Epithelial cell of esophagus (primary cell): Measurements from ENCODE around the gene SON.

Source experiments
- DNase-seq: peaks from one replicate; pipeline ENCODE4 v3.0.0; 2010; ENCODE audit warnings: low read depth
- H3K4me3 ChIP-seq: 2 replicates; pipeline ENCODE4 v1.5.1; 2011; ENCODE audit warnings: mild to moderate bottlenecking, low read length, control low read depth
- TF ChIP-seq, protein P1 (sequence below): IDR thresholded peaks from 2 replicates; pipeline ENCODE4 v1.5.1; 2011; ENCODE audit warnings: low read depth, mild to moderate bottlenecking, low read length, control low read depth, inconsistent platforms; ENCODE audit not compliant: insufficient read depth; ENCODE audit errors: missing control alignments

The SON gene

DNA sequence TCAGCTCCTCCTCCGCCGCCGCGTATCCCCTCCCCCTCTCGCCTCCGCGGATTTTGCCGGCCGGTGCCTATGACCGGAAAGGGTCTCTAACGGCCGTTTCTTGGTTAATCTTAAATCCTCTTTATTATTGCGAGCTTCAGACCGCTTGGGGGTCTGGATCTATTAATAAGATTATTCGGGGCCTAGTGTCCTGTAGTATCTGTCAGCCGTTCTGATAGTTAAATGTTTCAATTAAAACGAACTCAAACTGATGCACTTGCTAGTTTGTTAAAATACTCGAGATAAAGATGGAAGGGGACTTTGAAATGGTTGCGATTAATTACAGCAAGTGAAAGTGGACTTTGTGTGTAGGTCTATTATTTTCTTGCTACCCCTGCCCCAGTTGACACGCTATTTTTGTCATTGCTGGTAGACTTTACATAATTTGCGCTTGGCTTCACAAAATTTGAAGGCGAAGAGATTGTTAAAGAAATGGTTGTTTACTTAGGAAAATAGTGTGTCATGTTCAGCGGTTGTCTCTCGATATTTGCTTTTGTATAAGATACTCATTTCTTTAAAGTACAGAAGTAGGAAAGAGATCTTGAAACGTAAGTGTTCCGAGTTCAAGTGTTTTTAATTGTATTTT, 779 bp downstream of the SON start:
- H3K4me3 ChIP-seq, result peak overlapping the region; percentile 69
- peak; percentile 68 for DNase-seq
- TF ChIP-seq, protein P1, sequence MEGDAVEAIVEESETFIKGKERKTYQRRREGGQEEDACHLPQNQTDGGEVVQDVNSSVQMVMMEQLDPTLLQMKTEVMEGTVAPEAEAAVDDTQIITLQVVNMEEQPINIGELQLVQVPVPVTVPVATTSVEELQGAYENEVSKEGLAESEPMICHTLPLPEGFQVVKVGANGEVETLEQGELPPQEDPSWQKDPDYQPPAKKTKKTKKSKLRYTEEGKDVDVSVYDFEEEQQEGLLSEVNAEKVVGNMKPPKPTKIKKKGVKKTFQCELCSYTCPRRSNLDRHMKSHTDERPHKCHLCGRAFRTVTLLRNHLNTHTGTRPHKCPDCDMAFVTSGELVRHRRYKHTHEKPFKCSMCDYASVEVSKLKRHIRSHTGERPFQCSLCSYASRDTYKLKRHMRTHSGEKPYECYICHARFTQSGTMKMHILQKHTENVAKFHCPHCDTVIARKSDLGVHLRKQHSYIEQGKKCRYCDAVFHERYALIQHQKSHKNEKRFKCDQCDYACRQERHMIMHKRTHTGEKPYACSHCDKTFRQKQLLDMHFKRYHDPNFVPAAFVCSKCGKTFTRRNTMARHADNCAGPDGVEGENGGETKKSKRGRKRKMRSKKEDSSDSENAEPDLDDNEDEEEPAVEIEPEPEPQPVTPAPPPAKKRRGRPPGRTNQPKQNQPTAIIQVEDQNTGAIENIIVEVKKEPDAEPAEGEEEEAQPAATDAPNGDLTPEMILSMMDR, result no peak

DNA sequence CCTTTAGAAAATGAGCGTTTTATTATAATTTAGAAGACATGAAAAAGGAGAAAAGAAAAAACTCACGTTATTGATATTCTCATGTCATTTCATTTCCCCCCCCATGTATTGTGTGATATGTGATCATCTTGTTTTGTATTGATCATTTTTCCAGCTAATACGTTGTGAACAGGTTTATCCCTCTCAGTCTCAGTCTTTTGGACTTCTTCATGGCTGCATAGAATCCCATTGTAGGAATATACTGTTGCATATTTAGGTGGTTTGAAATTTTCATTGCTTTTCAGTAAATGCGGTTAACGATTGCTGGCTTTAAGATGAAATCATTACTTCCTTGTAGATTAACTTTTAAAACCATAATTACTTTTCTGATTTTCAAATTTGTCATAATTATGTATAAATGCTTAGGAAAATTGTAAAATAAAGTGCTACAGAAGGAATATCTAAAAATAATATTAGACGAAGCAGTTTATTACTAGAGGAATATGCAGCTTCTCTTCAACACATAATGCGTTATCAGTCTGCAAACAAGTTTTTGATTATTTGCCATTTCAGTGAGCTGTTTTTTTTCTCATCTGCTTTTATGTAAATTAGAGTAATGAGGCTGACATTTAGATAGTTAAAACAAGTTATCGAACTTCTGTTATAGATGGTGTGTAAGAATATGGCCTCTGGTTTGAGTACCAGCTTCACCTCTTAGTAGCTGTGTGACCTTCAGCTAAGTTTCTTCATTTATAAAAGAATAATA, 1.8 kb downstream of the SON start:
- H3K4me3 ChIP-seq, result peak overlapping the region; percentile 69
- TF ChIP-seq, protein P1, result no peak

DNA sequence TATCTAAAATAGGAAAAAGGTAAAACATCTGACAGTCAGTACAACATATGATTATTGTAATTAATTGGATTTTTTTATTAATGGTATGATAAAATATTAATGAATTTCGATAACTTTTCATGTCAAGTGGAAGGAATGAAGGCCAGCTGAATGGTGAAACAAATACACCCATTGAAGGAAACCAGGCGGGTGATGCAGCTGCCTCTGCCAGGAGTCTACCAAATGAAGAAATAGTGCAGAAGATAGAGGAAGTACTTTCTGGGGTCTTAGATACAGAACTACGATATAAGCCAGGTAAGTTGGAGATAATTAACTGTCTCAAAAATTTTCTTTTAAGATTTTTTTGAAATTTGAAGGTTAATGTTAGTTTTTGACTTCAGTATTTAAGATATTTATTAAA, 3.2 kb downstream of the SON start:
- H3K4me3 ChIP-seq, result no peak overlapping the region

More for the DNA sequence above, 1.8 kb downstream of the SON start:
- DNase-seq, result no peak

DNA sequence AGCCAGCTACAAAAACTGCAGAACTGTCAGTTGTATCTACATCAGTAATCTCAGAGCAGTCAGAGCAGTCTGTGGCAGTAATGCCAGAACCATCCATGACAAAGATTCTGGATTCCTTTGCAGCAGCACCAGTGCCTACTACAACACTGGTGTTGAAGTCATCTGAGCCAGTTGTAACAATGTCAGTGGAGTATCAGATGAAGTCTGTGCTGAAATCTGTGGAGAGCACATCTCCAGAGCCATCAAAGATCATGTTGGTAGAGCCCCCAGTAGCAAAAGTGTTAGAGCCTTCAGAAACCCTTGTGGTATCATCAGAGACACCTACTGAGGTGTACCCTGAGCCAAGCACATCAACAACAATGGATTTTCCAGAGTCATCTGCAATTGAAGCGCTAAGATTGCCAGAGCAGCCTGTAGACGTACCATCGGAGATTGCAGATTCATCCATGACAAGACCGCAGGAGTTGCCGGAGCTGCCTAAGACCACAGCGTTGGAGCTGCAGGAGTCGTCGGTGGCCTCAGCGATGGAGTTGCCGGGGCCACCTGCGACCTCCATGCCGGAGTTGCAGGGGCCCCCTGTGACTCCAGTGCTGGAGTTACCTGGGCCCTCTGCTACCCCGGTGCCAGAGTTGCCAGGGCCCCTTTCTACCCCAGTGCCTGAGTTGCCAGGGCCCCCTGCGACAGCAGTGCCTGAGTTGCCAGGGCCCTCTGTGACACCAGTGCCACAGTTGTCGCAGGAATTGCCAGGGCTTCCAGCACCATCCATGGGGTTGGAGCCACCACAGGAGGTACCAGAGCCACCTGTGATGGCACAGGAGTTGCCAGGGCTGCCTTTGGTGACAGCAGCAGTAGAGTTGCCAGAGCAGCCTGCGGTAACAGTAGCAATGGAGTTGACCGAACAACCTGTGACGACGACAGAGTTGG, 7.3 kb downstream of the SON start:
- TF ChIP-seq, protein P1, result no peak
- no peak overlapping the region for H3K4me3 ChIP-seq
- no peak for DNase-seq

More for the DNA sequence above, 3.2 kb downstream of the SON start:
- TF ChIP-seq, protein P1, result no peak
- DNase-seq, result no peak

DNA sequence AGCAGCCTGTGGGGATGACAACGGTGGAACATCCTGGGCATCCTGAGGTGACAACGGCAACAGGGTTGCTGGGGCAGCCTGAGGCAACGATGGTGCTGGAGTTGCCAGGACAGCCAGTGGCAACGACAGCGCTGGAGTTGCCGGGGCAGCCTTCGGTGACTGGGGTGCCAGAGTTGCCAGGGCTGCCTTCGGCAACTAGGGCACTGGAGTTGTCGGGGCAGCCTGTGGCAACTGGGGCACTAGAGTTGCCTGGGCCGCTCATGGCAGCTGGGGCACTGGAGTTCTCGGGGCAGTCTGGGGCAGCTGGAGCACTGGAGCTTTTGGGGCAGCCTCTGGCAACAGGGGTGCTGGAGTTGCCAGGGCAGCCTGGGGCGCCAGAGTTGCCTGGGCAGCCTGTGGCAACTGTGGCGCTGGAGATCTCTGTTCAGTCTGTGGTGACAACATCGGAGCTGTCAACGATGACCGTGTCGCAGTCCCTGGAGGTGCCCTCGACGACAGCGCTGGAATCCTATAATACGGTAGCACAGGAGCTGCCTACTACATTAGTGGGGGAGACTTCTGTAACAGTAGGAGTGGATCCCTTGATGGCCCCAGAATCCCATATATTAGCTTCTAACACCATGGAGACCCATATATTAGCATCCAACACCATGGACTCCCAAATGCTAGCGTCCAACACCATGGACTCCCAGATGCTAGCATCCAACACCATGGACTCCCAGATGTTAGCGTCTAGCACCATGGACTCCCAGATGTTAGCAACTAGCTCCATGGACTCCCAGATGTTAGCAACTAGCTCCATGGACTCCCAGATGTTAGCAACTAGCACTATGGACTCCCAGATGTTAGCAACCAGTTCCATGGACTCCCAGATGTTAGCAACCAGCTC, 8.2 kb downstream of the SON start:
- DNase-seq, result no peak
- TF ChIP-seq, protein P1, result no peak
- no peak overlapping the region for H3K4me3 ChIP-seq

DNA sequence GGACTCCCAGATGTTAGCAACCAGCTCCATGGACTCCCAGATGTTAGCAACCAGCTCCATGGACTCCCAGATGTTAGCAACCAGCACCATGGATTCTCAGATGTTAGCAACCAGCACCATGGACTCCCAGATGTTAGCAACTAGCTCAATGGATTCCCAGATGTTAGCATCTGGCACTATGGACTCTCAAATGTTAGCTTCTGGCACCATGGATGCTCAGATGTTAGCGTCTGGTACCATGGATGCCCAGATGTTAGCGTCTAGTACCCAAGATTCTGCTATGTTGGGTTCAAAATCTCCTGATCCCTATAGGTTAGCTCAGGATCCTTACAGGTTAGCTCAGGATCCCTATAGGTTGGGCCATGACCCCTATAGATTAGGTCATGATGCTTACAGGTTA, 8.8 kb downstream of the SON start:
- TF ChIP-seq, protein P1, result no peak
- no peak for DNase-seq
- H3K4me3 ChIP-seq, result no peak overlapping the region
